CD14-positive monocyte (primary cell): ENCODE measurements around the gene ACSL1. TPM values are rescaled to one million over a fixed set of nuclear protein-coding genes. Genes with fewer than 3 reads are reported as not detected.
"Not testable (repeated sequence)": the region's sequence is repeated elsewhere in the genome, so short reads cannot be mapped to it uniquely, and the experiment has no call there.

Source experiments
- DNase-seq, 3 donors: peaks; one replicate each; pipeline ENCODE4 v3.0.0-alpha.2; 2011 to 2022
- H2AFZ ChIP-seq: 2 replicates; pipeline ENCODE4 v1.6.0; 2012; ENCODE audit warnings: mild to moderate bottlenecking, low read depth, low read length, inconsistent platforms; ENCODE audit not compliant: insufficient read depth, poor library complexity, severe bottlenecking
- H3K27ac ChIP-seq, 2 donors: 1 replicate in 1 of 2; 2 replicates in 1 of 2; pipeline ENCODE4 v1.5.1; 2012 to 2013; ENCODE audit warnings: low read length in 2 of 2, control low read depth in 1 of 2, inconsistent platforms in 1 of 2, low read depth in 1 of 2, mild to moderate bottlenecking in 1 of 2
- H3K27me3 ChIP-seq, 2 donors: one replicate each; pipeline versions ENCODE4 v1.6.0 to v1.6.1; 2011 to 2013; ENCODE audit warnings: low read length in 2 of 2; ENCODE audit not compliant: control insufficient read depth in 2 of 2, insufficient read depth in 2 of 2
- H3K36me3 ChIP-seq, 2 donors: replicated peaks in 1 of 2; 1 replicate in 1 of 2; 2 replicates in 1 of 2; pipeline versions ENCODE4 v1.5.1 to v1.6.1; 2012 to 2013; ENCODE audit warnings: low read length in 2 of 2, control low read depth in 1 of 2, inconsistent platforms in 1 of 2, mild to moderate bottlenecking in 1 of 2; ENCODE audit not compliant: insufficient read depth in 2 of 2, control insufficient read depth in 1 of 2
- H3K4me1 ChIP-seq, 2 donors: 1 replicate in 1 of 2; 2 replicates in 1 of 2; pipeline versions ENCODE4 v1.5.1 to v1.6.1; 2012 to 2013; ENCODE audit warnings: low read length in 2 of 2, control low read depth in 1 of 2, inconsistent platforms in 1 of 2, mild to moderate bottlenecking in 1 of 2, moderate library complexity in 1 of 2; ENCODE audit not compliant: insufficient read depth in 2 of 2, control insufficient read depth in 1 of 2
- H3K4me2 ChIP-seq: replicated peaks from 2 replicates; pipeline ENCODE3; 2012; ENCODE audit warnings: low read length, moderate library complexity, mild to moderate bottlenecking; ENCODE audit not compliant: poor library complexity, severe bottlenecking; ENCODE audit errors: extremely low read depth
- H3K4me3 ChIP-seq, 3 experiments: fragments of 200-600 bp in 1 of 3; sonication (generic) in 1 of 3; replicated peaks in 1 of 3; 1 replicate in 2 of 3; 2 replicates in 1 of 3; pipeline ENCODE4 v1.5.1; 2011 to 2013; ENCODE audit warnings: low read length in 3 of 3, mild to moderate bottlenecking in 3 of 3, control low read depth in 2 of 3, low read depth in 2 of 3, inconsistent platforms in 1 of 3, moderate library complexity in 1 of 3
- H3K79me2 ChIP-seq: 2 replicates; pipeline ENCODE4 v1.6.0; 2012; ENCODE audit warnings: mild to moderate bottlenecking, control low read depth, inconsistent platforms, low read length, moderate library complexity; ENCODE audit not compliant: insufficient read depth
- H3K9ac ChIP-seq: 2 replicates; pipeline ENCODE4 v1.6.0; 2017; ENCODE audit warnings: low read length, mild to moderate bottlenecking; ENCODE audit not compliant: insufficient read depth, poor library complexity, severe bottlenecking
- H3K9me3 ChIP-seq, 2 donors: replicated peaks in 1 of 2; 1 replicate in 1 of 2; 2 replicates in 1 of 2; pipeline versions ENCODE4 v1.5.1 to v1.6.1; 2012 to 2013; ENCODE audit warnings: low read length in 2 of 2, control low read depth in 1 of 2; ENCODE audit not compliant: control insufficient read depth in 1 of 2, insufficient read depth in 1 of 2
- H4K20me1 ChIP-seq: 2 replicates; pipeline ENCODE4 v1.6.0; 2012; ENCODE audit warnings: mild to moderate bottlenecking, low read length, control low read depth, moderate library complexity; ENCODE audit not compliant: insufficient read depth
- H3K27ac Mint-ChIP-seq, 7 donors: one replicate each; pipeline ENCODE4 v1.8.0; 2020; ENCODE audit warnings: mild to moderate bottlenecking in 7 of 7, mixed read lengths in 7 of 7, moderate library complexity in 6 of 7, inconsistent platforms in 2 of 7
- H3K27me3 Mint-ChIP-seq, 3 donors: one replicate each; pipeline ENCODE4 v1.8.0; 2021 to 2022; ENCODE audit warnings: low read depth in 3 of 3, mild to moderate bottlenecking in 3 of 3, mixed read lengths in 3 of 3, moderate library complexity in 3 of 3, inconsistent platforms in 1 of 3
- H3K36me3 Mint-ChIP-seq, 2 donors: one replicate each; pipeline ENCODE4 v1.8.0; 2020; ENCODE audit warnings: mixed read lengths in 2 of 2, inconsistent platforms in 1 of 2, mild to moderate bottlenecking in 1 of 2
- H3K4me1 Mint-ChIP-seq: one replicate; pipeline ENCODE4 v1.8.0; 2020; ENCODE audit warnings: mild to moderate bottlenecking, mixed read lengths
- H3K4me3 Mint-ChIP-seq, 2 donors: one replicate each; pipeline ENCODE4 v1.8.0; 2020; ENCODE audit warnings: mild to moderate bottlenecking in 2 of 2, mixed read lengths in 2 of 2, moderate library complexity in 1 of 2
- H3K9me3 Mint-ChIP-seq, 7 donors: one replicate each; pipeline ENCODE4 v1.8.0; 2020 to 2022; ENCODE audit warnings: mixed read lengths in 7 of 7, mild to moderate bottlenecking in 6 of 7, moderate library complexity in 6 of 7, inconsistent platforms in 2 of 7
- CTCF ChIP-seq: fragments of 200-600 bp; IDR thresholded peaks from one replicate; pipeline ENCODE4 v1.8.0; 2022; ENCODE audit warnings: antibody characterized with exemption, mild to moderate bottlenecking
- WGBS: methylation state at CpG from one replicate; pipeline ENCODE4 v1.1.5; 2013; ENCODE audit warnings: missing lambda C conversion rate; ENCODE audit not compliant: insufficient coverage; 5-methylcytosine and 5-hydroxymethylcytosine counted together
- intact Hi-C, 2 donors: fragments of 100-400 bp; cut with micrococcal nuclease; formaldehyde crosslinking; loops; one replicate each; pipeline versions ENCODE4 v1.15.0 to v1.15.1; 2023
- polyA plus RNA-seq, 3 donors: library from polyadenylated mRNA; depleted of rRNA in 1 of 3; unstranded in 2 of 3; stranded (reverse) in 1 of 3; fragments of 300-500 nt in 2 of 3; fragments of >200 nt in 1 of 3; fragmentation: Illumina TruSeq in 2 of 3; gene quantifications; 1 replicate in 2 of 3; 2 replicates in 1 of 3; pipeline ENCODE4 v1.2.3, GENCODE V29; 2012 to 2021

The ACSL1 gene
- polyA plus RNA-seq, 3 donors = 72.4 to 115 (median 115) TPM

DNA sequence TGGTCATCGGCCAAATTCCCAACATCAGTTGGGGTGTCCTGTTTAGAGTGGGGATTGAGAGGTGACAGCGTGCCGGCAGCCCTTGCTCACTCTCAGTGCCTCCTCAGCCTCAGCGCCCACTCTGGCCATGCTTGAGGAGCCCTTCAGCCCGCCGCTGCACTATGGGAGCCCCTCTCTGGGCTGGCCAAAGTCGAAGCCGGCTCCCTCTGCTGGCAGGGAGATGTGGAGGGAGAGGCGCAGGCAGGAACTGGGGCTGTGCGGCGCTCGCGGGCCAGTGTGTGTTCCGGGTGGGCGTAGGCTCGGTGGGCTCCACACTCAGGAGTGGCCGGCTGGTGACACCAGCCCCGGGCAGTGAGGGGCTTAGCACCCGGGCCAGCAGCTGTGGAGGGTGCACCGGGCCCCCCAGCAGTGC, 84.8 kb downstream of the ACSL1 start:
- peak overlapping the region in 1 of 7 donors; percentile 31 for H3K27ac Mint-ChIP-seq
- no peak for DNase-seq
- peaks cover 0 to 5% (median 0%) of the 10 kb centered on the region in 7 donors for H3K9me3 Mint-ChIP-seq
- no peaks in the 10 kb centered on the region for H3K27me3 ChIP-seq
- H3K27me3 Mint-ChIP-seq = peaks cover 0 to 4% (median 0%) of the 10 kb centered on the region in 3 donors
- no peak overlapping the region for H3K4me2 ChIP-seq
- no peak overlapping the region for H3K4me3 Mint-ChIP-seq
- no peaks in the 10 kb centered on the region for H3K36me3 ChIP-seq
- WGBS = 89% methylated on average over 11 of the region's 20 CpGs
- intact Hi-C loops = loop anchor here (10.0 kb wide), 3 partner anchors 64 to 264 kb away; partner anchors contain the start of gene ACSL1 (in 1 of the 2)
- H3K4me1 Mint-ChIP-seq = peaks cover 25% of the 10 kb centered on the region
- no peaks in the 10 kb centered on the region for H3K9me3 ChIP-seq
- no peak for TF ChIP-seq CTCF
- H3K79me2 ChIP-seq = no peaks in the 10 kb centered on the region
- peaks cover 23 to 26% of the 10 kb centered on the region in 2 donors for H3K4me1 ChIP-seq
- no peak overlapping the region for H3K27ac ChIP-seq
- H4K20me1 ChIP-seq = no peaks in the 10 kb centered on the region
- no peak overlapping the region for H3K4me3 ChIP-seq
- H3K36me3 Mint-ChIP-seq = no peaks in the 10 kb centered on the region
- no peak overlapping the region for H3K9ac ChIP-seq
- no peak overlapping the region for H2AFZ ChIP-seq

GRCh38 chr4:184739575-184739974, 86.2 kb downstream of the ACSL1 start:
- Mint-ChIP-seq H3K4me3 (peak overlapping the region in 1 of 2 donors; percentile 73), H3K27ac (peak overlapping the region; percentile 68 to 90 (median 84)), H3K4me1 (peaks cover 16% of the 10 kb centered on the region)
- H3K36me3 ChIP-seq, H3K9ac ChIP-seq, H3K9me3 ChIP-seq, H3K27me3 Mint-ChIP-seq, H3K27me3 ChIP-seq, H3K36me3 Mint-ChIP-seq, intact Hi-C loops, H3K27ac ChIP-seq, H2AFZ ChIP-seq, H4K20me1 ChIP-seq, H3K4me3 ChIP-seq, H3K9me3 Mint-ChIP-seq, H3K79me2 ChIP-seq: not testable (repeated sequence)
- TF ChIP-seq CTCF = peak; percentile 25
- H3K4me1 ChIP-seq = peaks cover 16 to 20% of the 10 kb centered on the region in 2 donors
- DNase-seq = peak; percentile 41 to 78 (median 56)
- H3K4me2 ChIP-seq = peak overlapping the region; percentile 15
- no CpG with 5 or more reads among the region's 1 CpG for WGBS
